OCI-LY3 (cell line): ENCODE measurements around the gene AHR.

Experiments used
- CTCF ChIP-seq: fragments of 200-600, 300-600 bp; sonication (generic); IDR thresholded peaks from 2 replicates; pipeline ENCODE4 v1.5.1; 2014; ENCODE audit warnings: antibody characterized with exemption, low read length, low read depth
- EZH2phosphoT487 ChIP-seq: fragments of 200-600 bp; shearing (Covaris generic); IDR thresholded peaks from 2 replicates; pipeline ENCODE4 v1.6.1; 2018; ENCODE audit warnings: antibody characterized with exemption, mixed run types, low read depth

- TF ChIP-seq CTCF (no peak), EZH2phosphoT487 (no peak)
Observed at GRCh38 chr7:17266565-17266964, 31.9 kb upstream of the AHR start.
